Measurements from ENCODE around the gene ZNF260. TPM values are rescaled to one million over a fixed set of nuclear protein-coding genes. Genes with fewer than 3 reads are reported as not detected.
A peak's percentile ranks its signal among the peaks of the same experiment; 100 is the strongest.

Gene ZNF260
- total RNA-seq (10 to 100 TPM in 3 of 5 donors, 1 to 10 TPM in 2; 8.4 to 14.2 (median 10.3) TPM), total RNA-seq (10.6 to 53.1 (median 24.6) reads per million in 29 experiments)
- total RNA-seq (2013): 17.7 TPM

DNA sequence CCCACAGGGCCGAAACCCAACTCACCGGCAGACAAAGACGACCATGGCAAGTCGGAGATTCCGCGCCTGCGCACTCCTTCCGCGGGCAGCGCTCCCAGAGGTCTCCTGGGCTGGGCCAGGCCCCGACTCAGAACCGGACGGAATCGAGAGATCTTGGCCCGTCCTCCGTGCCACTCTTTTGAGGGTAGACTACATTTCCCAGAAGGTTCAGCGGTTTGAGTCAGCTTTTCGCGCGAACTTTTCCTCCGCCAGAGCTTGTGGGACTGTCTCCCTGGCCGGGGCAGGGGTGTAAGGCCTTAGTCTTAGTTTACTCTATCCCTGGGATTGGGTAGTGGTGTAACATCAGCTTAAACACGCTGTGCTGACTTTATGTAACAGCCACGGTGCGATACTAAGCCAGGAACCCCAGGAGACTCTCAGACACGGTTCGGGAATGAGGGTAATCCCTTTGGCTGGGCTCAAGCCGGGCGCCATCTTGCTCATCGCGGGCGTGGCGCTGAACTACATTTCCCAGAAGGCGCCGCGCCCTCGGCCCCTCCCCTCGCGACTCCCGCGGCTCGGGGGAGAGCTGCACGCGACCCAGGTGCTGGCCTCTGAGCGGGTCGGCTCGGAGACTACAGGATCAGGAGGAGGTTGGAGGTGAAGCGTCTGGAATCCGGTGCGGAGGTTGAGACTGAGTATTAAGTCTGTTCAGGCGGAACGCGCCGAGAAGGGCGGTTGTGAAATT, at the start of gene ZNF260:
Gene ZNF260 (minus strand): TSS at position 78 of the 727 bp plus-strand sequence. CDS start 13,033 bp downstream, outside the sequence.
- peaks cover 23 to 28% (median 26%) of the 10 kb centered on the region in 3 donors for H3K4me1 Mint-ChIP-seq
- H3K27ac Mint-ChIP-seq: peak within 1 kb of the TSS; percentile 95 to 97
- H3K4me3 ChIP-seq (ENCODE audit: control insufficient read depth in 1 of 2, extremely low read depth in 1 of 2, low read length in 1 of 2): peak within 1 kb of the TSS; percentile 91 to 93
- peaks cover 8 to 33% (median 15%) of the 10 kb centered on the region in 3 donors for H3K9me3 Mint-ChIP-seq
- ATAC-seq (replicated peaks in 1 of 4) (peak; percentile 89 to 95 (median 93)), DNase-seq (peak; percentile 77 to 93 (median 84))
- no peaks in the 10 kb centered on the region for H3K27me3 ChIP-seq (replicated peaks in 1 of 2; ENCODE audit: control insufficient read depth in 2 of 2, extremely low read depth in 1 of 2, insufficient read depth in 2 of 2, low read length in 1 of 2)
- peaks cover 5 to 6% of the 10 kb centered on the region in 2 donors for H3K36me3 ChIP-seq (ENCODE audit: control insufficient read depth in 2 of 2, extremely low read depth in 1 of 2, insufficient read depth in 1 of 2, low read length in 1 of 2)
- POLR2A ChIA-PET: interaction anchor here in 1 of 2 donors (0.6 to 1.7 kb wide), 2 partner anchors 45 to 321 kb away, joined by 5 read pairs; partner anchors contain the start of gene ZNF529
- peaks cover 7% of the 10 kb centered on the region for H3K9me3 ChIP-seq
- CTCF ChIA-PET: interaction anchor here (0.6 to 1.2 kb wide), 5 partner anchors 39 to 322 kb away, joined by 3 to 6 read pairs (median 3); partner anchors contain the start of genes ZNF382 (in 1 of the 2) and ZNF566 (in 1 of the 2)
- peak within 1 kb of the TSS; percentile 95 to 98 (median 97) for H3K4me3 Mint-ChIP-seq
- peaks cover 12 to 21% of the 10 kb centered on the region in 2 experiments for H3K4me1 ChIP-seq (ENCODE audit: control insufficient read depth in 1 of 2, extremely low read depth in 1 of 2, insufficient read depth in 2 of 2, low read length in 2 of 2)
- 0% methylated on average over 54 of the region's 55 CpGs for WGBS (ENCODE audit: insufficient coverage)
- H3K36me3 Mint-ChIP-seq: peaks cover 48% of the 10 kb centered on the region
- peak within 1 kb of the TSS; percentile 94 for H3K27ac ChIP-seq (ENCODE audit: low read length)
- no peaks in the 10 kb centered on the region for H3K27me3 Mint-ChIP-seq

DNA sequence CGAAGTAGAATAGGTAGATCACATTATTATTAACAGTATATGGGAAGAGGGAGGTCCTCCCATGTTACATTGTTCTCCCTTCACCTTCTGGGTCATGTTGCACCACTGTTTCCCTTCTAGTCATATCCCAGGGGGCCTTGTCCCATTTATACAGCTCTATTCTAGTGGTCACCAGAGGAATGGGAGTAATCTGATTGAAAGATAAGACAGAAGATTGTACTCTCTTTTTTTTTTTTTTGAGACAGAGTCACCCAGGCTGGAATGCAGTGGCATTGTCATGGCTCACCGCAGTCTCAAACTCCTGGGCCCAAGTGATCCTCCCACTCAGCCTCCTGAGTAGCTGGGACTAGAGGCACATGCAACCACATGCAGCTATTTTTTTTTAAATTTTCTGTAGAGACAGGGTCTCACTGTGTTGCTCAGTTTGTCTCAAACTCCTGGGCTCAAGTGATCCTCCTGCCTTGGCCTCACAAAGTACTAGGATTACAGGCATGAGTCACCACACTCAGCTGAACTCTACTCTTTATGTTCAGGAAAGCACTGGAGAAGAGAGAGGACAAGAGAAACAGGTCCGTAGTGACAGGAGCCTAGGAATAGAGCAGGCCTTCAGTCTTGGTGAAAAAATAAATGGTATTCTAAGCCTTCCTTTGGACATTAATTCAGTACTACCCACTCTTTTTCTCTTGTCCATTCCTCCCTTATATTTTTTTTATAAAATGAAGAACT, 49.4 kb upstream of the ZNF260 start:
- Histone ChIP-seq H3K4me3 (ENCODE audit: control insufficient read depth in 1 of 2, extremely low read depth in 1 of 2, low read length in 1 of 2) (no peak overlapping the region), H3K27me3 (replicated peaks in 1 of 2; ENCODE audit: control insufficient read depth in 2 of 2, extremely low read depth in 1 of 2, insufficient read depth in 2 of 2, low read length in 1 of 2) (no peaks in the 10 kb centered on the region), H3K9me3 (peaks cover 2% of the 10 kb centered on the region), H3K36me3 (ENCODE audit: control insufficient read depth in 2 of 2, extremely low read depth in 1 of 2, insufficient read depth in 1 of 2, low read length in 1 of 2) (peaks cover 10 to 31% of the 10 kb centered on the region in 2 donors), H3K27ac (ENCODE audit: low read length) (no peak overlapping the region), H3K4me1 (ENCODE audit: control insufficient read depth in 1 of 2, extremely low read depth in 1 of 2, insufficient read depth in 2 of 2, low read length in 2 of 2) (peaks cover 9 to 17% of the 10 kb centered on the region in 2 experiments)
- DNase-seq (no peak), ATAC-seq (replicated peaks in 1 of 4) (no peak)
- Mint-ChIP-seq H3K27me3 (no peaks in the 10 kb centered on the region), H3K4me1 (peaks cover 24 to 27% (median 27%) of the 10 kb centered on the region in 3 donors), H3K27ac (no peak overlapping the region), H3K9me3 (peaks cover 6 to 15% (median 11%) of the 10 kb centered on the region in 3 donors), H3K36me3 (peaks cover 62% of the 10 kb centered on the region), H3K4me3 (no peak overlapping the region)
- WGBS (ENCODE audit: insufficient coverage): no CpG with 5 or more reads among the region's 3 CpGs
- POLR2A ChIA-PET: no interaction called here
- CTCF ChIA-PET: no interaction called here

DNA sequence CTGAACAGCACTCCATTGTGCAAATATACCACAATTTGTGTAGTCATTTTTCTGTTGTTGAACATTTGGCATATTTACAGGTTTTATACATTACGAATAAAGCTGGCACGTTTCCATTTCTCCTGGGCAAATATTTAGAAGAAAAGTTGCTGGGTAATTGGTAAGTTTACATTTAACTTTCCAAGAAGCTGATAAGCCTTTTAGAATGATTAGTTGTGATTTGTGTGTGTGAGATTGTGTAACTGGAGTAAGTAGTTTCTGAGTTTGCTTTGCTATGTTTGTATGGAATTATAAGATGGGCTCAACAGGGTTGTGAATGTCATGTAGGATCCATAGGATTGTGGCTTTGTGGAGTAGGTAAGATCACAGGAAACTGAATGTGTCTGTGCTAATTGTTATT, 46.7 kb upstream of the ZNF260 start:
- H3K9me3 Mint-ChIP-seq: peaks cover 0 to 7% (median 4%) of the 10 kb centered on the region in 3 donors
- CTCF ChIA-PET: no interaction called here
- Histone ChIP-seq H3K9me3 (no peaks in the 10 kb centered on the region), H3K27me3 (replicated peaks in 1 of 2; ENCODE audit: control insufficient read depth in 2 of 2, extremely low read depth in 1 of 2, insufficient read depth in 2 of 2, low read length in 1 of 2) (no peaks in the 10 kb centered on the region), H3K27ac (ENCODE audit: low read length) (no peak overlapping the region), H3K4me1 (ENCODE audit: control insufficient read depth in 1 of 2, extremely low read depth in 1 of 2, insufficient read depth in 2 of 2, low read length in 2 of 2) (peaks cover 13 to 20% of the 10 kb centered on the region in 2 experiments), H3K4me3 (ENCODE audit: control insufficient read depth in 1 of 2, extremely low read depth in 1 of 2, low read length in 1 of 2) (no peak overlapping the region), H3K36me3 (ENCODE audit: control insufficient read depth in 2 of 2, extremely low read depth in 1 of 2, insufficient read depth in 1 of 2, low read length in 1 of 2) (peaks cover 7 to 31% of the 10 kb centered on the region in 2 donors)
- no peaks in the 10 kb centered on the region for H3K27me3 Mint-ChIP-seq
- POLR2A ChIA-PET: interaction anchor here in 1 of 2 donors (2.0 kb wide), 1 partner anchor 31 kb away, joined by 10 read pairs; the partner anchor contains the start of gene ZNF382
- H3K4me1 Mint-ChIP-seq: peaks cover 38 to 40% (median 38%) of the 10 kb centered on the region in 3 donors
- peak overlapping the region; percentile 84 to 96 (median 87) for H3K4me3 Mint-ChIP-seq
- ATAC-seq (replicated peaks in 1 of 4) (no peak), DNase-seq (no peak)
- peak overlapping the region; percentile 37 to 93 for H3K27ac Mint-ChIP-seq
- 100% methylated on average over 1 of the region's 2 CpGs for WGBS (ENCODE audit: insufficient coverage)
- H3K36me3 Mint-ChIP-seq: peaks cover 58% of the 10 kb centered on the region

DNA sequence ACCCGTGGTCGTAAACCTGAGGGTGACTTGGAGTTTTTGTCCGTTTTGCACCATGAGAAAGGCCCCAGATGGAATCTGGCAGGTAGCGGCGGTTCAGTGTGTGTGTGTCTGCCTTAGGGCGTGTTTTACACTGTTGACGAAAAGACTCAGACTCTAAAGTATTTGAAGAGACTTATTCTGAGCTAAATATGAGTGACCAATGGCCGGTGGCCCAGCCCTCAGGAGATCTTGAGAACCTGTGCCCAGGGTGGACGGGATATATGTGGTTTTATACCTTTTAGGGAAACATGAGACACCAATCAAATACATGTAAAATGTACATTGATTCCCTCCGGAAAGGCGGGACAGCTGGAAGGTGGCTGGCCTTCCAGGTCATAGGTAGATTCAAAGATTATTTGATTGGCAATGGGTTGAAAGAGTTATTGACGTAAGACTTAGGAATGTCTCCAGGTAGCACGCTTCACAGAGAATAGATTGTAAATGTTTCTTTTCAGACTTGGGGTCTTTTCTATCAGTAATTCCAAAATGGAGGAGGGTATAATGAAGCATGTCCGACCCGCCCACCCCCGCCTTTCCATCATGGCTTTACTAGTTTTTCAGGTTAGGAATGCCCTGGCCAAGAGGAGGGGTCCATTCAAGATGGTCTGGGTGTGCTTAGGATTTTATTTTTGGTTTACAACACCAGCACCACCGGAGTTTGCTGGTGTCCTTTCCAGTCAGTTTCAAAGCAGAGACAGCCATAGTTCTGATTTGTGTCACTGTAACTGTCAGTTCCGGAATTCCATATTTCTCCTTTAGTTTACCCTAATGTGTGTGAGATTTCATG, 46.0 kb upstream of the ZNF260 start:
- Mint-ChIP-seq H3K4me1 (peaks cover 38 to 42% (median 40%) of the 10 kb centered on the region in 3 donors), H3K27ac (peak overlapping the region; percentile 93 to 96), H3K9me3 (peaks cover under 1 to 7% (median 4%) of the 10 kb centered on the region in 3 donors), H3K36me3 (peaks cover 58% of the 10 kb centered on the region), H3K27me3 (no peaks in the 10 kb centered on the region), H3K4me3 (peak overlapping the region; percentile 84 to 96 (median 87))
- Histone ChIP-seq H3K4me1 (ENCODE audit: control insufficient read depth in 1 of 2, extremely low read depth in 1 of 2, insufficient read depth in 2 of 2, low read length in 2 of 2) (peaks cover 13 to 20% of the 10 kb centered on the region in 2 experiments), H3K4me3 (ENCODE audit: control insufficient read depth in 1 of 2, extremely low read depth in 1 of 2, low read length in 1 of 2) (peak overlapping the region; percentile 94 to 96), H3K36me3 (ENCODE audit: control insufficient read depth in 2 of 2, extremely low read depth in 1 of 2, insufficient read depth in 1 of 2, low read length in 1 of 2) (peaks cover 7 to 31% of the 10 kb centered on the region in 2 donors), H3K9me3 (no peaks in the 10 kb centered on the region), H3K27ac (ENCODE audit: low read length) (peak overlapping the region; percentile 96), H3K27me3 (replicated peaks in 1 of 2; ENCODE audit: control insufficient read depth in 2 of 2, extremely low read depth in 1 of 2, insufficient read depth in 2 of 2, low read length in 1 of 2) (no peaks in the 10 kb centered on the region)
- WGBS (ENCODE audit: insufficient coverage): 28% methylated on average over 9 of the region's 18 CpGs
- no peak for ATAC-seq (replicated peaks in 1 of 4)
- DNase-seq: peak in 6 of 35 experiments; percentile 0 to 3 (median 2)
- CTCF ChIA-PET: no interaction called here
- POLR2A ChIA-PET: interaction anchor here in 1 of 2 donors (2.0 kb wide), 1 partner anchor 31 kb away, joined by 10 read pairs; the partner anchor contains the start of gene ZNF382

DNA sequence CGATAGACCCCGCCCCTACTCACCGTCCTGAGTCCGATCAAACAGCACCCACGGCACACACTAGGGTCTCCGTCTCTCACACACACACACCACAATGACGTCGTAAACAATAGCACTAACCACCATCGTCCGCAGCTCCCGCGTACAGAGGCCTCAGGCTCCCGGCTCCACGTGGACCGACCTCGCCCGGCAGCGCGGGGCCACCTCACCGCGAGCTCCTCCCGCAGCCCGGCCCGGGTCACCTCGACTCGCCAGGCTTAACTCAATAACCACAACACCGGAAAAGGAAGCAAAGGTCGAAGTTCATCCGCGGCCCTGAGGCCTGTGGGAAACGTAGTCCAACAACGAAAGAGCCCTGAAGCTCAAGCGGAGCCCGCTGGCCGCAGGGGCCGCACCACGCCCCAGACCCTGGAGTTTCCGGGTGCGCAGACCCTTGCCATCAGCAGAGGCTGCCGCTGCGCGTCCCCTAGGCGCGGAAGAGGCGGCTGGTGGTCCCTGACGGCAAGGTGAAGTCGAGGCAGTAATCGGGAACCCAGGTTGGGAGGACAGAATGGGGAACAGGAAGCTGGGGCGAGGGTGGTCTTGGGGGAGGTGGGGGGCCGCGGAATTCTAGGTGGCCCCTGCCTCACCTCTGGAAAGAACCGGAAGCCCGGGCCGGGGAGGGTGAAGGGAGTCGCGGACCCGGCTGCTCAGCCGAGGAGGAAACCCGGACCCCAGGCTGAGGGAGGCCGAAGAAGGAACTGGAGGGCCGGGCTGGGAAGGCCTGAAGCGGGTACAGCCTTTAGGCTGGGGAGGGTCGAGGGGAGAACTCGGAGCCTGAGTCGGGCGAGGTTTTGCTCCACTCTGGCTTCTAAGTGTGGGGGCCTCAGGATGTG, 45.2 kb upstream of the ZNF260 start, which contains the start of gene ZNF529:
Gene ZNF529 (minus strand): TSS at position 273 of the 875 bp plus-strand sequence. CDS start 946 bp downstream, outside the sequence.
- no peaks in the 10 kb centered on the region for H3K27me3 ChIP-seq (replicated peaks in 1 of 2; ENCODE audit: control insufficient read depth in 2 of 2, extremely low read depth in 1 of 2, insufficient read depth in 2 of 2, low read length in 1 of 2)
- H3K9me3 Mint-ChIP-seq: peaks cover 4 to 7% (median 6%) of the 10 kb centered on the region in 3 donors
- ATAC-seq (replicated peaks in 1 of 4) (peak; percentile 89 to 94 (median 93)), DNase-seq (peak; percentile 71 to 93 (median 85))
- ChIA-PET CTCF (interaction anchor here (0.5 to 0.6 kb wide), 2 partner anchors 10 to 17 kb away, joined by 3 to 7 read pairs; no protein-coding TSS in a partner anchor), POLR2A (interaction anchor here (0.5 to 2.0 kb wide), 6 partner anchors 32 to 363 kb away, joined by 3 to 10 read pairs (median 3); partner anchors contain the start of genes ZNF260 (in 1 of the 2), ZNF382 (in 1 of the 2), ZNF565 (in 1 of the 2) and ZNF566 (in 1 of the 2))
- peaks cover 38 to 48% (median 46%) of the 10 kb centered on the region in 3 donors for H3K4me1 Mint-ChIP-seq
- H3K4me3 ChIP-seq (ENCODE audit: control insufficient read depth in 1 of 2, extremely low read depth in 1 of 2, low read length in 1 of 2): peak within 1 kb of the TSS; percentile 94 to 96
- H3K27me3 Mint-ChIP-seq: no peaks in the 10 kb centered on the region
- H3K27ac Mint-ChIP-seq: peak within 1 kb of the TSS; percentile 93 to 96
- peak within 1 kb of the TSS; percentile 96 for H3K27ac ChIP-seq (ENCODE audit: low read length)
- WGBS (ENCODE audit: insufficient coverage): 1% methylated on average over 66 of the region's 66 CpGs
- H3K36me3 ChIP-seq (ENCODE audit: control insufficient read depth in 2 of 2, extremely low read depth in 1 of 2, insufficient read depth in 1 of 2, low read length in 1 of 2): peaks cover 3 to 34% of the 10 kb centered on the region in 2 donors
- peaks cover 64% of the 10 kb centered on the region for H3K36me3 Mint-ChIP-seq
- peaks cover 13 to 20% of the 10 kb centered on the region in 2 experiments for H3K4me1 ChIP-seq (ENCODE audit: control insufficient read depth in 1 of 2, extremely low read depth in 1 of 2, insufficient read depth in 2 of 2, low read length in 2 of 2)
- H3K4me3 Mint-ChIP-seq: peak within 1 kb of the TSS; percentile 84 to 96 (median 87)
- peaks cover 4% of the 10 kb centered on the region for H3K9me3 ChIP-seq
